ENCODE measurements around the gene CELF2.
A peak's percentile ranks its signal among the peaks of the same experiment; 100 is the strongest.

CELF2 gene

DNA sequence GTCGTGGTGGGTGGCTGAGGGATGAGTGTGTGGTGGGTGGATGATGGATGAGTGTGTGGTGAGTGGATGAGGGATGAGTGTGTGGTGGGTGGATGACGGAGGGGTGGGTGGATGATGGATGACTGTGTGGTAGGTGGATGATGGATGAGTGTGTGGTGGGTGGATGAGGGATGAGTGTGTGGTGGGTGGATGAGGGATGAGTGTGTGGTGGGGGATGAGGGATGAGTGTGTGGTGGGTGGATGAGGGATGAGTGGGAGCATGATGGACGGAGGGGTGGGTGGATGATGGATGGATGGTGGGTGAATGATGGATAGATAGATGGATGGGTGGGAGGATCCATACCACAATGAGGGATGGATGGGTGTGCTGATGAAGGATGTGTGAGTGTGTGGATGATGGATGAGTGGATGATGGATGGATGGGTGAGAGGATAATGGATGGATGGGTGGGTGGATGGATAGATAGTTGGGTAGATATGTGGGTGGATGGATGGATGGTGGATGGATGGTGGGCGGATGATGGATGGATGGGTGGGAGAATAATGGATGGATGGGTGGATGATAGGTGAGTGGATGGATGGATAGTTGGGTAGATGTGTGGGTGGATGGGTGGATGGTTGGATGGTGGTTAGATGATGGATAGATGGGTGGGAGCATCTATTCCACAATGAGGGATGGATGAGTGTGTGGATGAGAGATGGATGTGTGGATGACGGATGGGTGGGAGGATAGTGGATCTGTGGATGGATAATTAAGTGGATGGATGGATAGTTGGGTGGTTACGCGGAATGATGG is 266.8 kb downstream of the CELF2 start:
- peak; percentile 37 for DNase-seq

DNA sequence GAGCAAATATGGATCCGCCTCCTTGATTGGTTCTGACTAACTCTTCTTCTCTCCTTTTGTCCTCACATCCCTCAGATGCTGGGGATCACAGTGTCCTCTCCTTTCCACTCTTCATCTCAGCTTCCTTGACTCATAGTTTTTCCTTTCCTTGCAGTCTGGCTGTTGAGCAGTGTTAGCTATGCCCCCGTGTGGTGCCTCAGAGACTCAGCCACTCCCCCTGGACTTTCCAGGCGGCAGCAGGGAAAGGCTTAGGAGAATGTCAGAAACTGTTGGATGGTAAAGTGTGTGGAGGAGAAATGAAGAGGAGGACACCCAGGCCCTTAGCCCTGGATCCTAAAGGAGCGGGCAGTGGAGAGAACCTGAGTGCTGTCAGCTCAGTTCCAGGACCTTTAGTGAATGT is 267.5 kb downstream of the CELF2 start:
- no peak for DNase-seq

DNA sequence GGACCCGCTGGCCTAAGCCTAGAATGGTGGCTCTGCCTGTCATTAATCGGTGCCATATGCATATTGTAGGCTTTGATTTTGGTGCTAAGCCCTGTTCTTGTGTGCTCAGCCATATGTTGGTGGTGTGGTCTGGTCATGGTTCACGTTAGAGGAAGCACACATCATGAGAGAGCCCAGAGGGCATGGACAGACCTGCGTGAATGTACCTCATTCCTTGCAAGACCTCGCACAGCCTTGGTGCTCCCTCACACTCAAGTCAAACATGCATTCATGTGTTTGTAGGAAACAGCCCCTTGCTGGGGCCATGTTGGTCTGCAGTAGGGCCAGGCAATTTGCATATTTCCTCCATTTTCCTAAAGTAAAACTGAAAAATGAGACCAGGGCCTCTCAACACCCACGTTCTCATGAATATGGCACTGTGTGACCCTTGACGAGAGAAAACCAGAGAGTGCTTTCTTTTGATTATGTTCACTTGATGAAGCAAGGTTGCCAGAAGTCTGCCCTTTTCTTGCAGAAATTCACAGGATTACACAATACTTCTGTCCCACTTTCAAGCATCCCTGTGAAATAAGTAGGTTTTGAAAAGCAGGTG is 268.7 kb downstream of the CELF2 start:
- peak; percentile 27 for DNase-seq

DNA sequence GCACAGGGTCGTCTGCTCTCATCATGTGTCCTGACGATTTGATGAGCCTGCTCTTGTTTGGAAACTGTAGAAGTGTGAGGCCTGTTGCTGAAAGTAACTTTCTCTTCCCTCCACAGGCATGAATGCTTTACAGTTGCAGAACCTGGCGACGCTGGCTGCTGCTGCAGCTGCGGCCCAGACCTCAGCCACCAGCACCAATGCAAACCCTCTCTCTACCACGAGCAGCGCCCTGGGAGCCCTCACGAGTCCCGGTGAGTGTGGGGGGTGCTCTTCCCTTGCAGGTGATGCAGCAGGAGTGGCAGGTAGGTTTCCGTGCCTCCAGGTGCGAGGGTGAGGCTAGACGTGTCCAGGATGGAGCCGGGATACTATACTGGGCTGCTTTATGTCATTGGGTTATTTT is 270.6 kb downstream of the CELF2 start:
- DNase-seq = no peak

DNA sequence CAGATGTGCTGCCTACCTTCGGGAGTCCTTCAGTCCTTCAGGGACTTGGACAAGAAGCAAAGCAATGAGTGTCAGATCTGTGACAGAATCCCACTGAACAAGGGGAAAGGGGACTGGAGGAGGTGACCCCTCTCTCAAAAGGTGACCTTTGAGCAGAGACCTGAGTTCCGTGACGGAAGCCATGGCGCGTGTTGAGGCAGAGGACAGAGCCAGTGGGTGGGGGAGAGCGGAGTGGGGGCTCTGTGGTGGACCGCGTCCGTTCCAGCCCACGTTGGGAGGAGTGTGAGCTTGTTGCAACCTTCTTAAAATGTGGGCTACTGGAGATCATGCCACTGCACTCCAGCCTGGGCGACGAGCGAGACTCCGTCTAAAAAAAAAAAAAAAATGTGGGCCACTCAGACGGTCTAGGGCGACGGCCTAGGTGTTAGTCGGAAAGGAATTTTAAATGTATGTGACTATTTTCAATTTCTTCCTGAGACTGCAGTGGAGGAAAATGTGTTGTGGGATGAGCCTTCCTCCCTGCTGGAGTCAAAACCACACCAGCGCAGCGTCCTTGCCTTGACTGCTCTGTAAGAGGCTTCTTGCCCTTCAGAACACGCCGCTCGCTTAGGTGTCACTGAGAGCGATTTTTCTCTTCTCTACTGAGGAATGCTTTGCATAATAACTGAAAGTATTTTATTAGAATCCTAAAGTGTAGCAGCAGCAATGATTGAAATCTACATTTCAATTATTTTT is 272.7 kb downstream of the CELF2 start:
- DNase-seq = no peak

DNA sequence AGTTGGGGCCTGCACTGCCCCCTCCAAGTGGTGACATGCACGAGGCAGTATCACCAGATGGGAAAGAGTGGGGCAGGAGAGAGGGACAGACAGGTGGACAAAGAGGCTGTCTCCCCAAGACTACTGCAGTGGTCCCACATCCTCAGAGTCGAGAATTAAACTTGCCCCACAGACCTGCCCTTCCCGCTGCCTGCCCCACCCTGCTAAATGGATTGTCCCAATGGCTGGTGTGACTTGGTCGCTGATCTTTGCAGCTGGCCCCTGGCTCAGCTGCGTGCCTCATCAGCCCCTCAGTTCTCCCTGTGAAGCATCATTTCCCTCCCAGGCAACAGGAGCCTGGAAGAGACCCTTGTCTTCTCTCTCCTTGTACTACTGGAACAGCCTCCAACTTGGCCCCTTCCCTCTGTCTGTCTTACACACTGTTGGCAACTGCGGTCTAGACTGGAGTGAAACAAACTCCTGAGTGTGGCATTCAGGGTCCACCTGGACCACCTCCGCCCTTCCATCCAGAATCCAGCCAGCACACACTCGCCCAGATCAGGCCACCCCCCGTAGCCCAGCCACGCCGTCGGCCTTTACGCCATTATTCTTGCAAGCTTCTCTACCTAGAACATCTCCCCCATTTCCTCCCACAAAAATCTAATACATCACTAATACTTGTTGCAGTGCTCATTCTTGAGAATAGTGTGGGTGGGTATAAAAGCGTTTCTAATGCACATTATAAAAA is 275.1 kb downstream of the CELF2 start:
- DNase-seq = no peak

DNA sequence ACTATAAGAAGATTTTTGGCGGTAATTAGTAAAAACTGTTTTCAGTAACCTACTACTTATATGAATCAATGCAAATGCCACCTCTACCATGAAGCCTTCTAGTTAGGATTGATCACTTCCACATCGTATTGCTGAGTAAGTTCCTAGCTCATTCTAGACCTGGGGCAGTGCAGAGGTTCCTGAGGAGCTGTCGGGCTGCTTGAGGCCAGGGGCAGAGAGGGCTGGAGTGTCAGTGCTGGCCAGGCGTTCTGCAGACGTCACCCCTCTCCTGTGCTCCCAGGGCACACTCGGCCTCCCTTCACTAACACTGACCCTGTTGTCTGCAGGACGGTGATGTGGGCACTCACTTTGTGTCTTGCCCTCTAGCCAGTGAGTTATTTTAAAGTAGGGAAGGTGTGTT is 275.7 kb downstream of the CELF2 start:
- no peak for DNase-seq

DNA sequence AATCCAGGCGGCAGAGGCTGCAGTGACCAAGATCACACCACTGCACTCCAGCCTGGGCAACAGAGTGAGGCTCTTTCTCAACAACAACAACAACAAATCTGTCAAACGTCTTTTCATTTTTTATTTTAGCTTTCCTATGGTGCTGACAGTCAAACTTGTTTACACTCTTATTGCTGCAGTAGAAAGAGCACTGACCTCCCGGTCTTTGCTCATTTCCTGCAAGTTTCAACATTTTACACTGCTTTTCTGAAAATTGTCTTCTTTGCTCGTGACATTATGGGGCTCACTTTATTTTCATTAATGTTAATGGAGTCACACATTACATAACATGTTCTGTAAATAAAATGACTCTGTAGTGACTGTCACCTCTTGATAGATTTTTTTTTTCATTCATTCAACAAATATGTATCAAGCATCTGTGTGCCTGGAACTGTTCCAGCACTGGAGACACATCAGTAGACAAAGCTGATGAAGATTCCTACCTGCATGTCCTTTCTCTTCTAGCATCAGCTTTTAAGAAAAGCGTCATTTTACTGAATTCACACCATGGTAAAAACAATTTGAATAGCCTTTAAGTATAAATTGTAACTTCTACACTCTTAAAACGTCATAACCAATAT is 277.3 kb downstream of the CELF2 start:
- no peak for DNase-seq

DNA sequence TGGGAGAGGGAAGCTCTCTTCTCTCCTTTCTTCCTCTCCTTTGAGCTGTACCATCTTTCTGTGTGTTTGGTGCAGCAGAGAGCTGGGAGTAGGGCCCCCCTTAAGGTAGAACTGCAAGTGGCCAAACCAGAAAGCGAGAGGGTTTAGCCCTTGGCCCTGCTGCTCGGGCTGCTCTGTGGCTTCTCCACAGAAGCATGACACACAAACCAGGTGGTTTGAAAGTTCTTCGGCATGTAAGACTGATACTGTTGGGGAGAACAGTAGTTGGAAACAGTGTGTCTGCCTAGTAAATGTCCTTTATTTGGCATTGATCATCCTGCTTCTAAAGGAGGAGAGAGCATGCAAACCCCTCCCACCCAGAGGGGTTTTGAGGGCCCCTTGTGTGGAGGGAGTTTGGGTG is 277.8 kb downstream of the CELF2 start:
- no peak for DNase-seq

DNA sequence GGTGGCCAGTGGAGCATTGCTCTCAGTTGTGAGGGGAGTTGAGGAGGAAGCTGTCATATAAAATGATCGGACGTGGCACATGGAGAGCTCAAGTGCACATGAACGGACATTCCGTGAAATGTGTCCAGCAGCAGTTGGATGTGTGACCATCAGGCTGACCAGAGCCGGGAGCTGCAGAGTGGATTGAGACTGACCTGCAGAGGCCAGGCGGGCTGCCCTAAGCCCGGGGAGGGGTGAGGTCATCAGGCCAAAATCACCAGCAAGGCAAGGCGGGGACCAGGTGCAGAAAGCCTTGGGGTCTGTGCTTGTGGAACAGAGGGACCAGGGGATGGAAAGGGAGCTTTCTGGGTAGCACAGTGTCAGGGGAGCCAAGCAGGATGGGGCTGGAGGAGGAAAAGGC is 279.5 kb downstream of the CELF2 start:
- no peak for DNase-seq

DNA sequence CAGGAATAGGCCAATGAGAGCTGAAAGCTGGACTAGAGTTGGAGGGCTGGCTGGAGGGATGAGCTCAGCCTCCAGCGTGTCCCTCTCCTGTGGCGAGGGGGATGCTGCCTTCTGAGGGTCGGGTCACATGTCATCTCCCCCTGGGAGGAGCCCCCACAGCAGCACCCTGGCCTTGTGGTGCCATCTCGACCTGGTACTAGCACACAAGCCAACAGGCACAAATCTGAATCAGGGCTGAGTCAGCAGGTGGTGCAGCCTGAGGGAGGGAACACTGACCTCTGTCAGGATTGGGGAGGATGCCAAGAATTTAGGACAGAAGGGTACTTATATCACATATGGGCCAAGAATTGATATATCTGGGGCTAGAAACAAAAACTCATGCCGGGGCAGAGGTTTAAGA is 280.4 kb downstream of the CELF2 start:
- DNase-seq = no peak

DNA sequence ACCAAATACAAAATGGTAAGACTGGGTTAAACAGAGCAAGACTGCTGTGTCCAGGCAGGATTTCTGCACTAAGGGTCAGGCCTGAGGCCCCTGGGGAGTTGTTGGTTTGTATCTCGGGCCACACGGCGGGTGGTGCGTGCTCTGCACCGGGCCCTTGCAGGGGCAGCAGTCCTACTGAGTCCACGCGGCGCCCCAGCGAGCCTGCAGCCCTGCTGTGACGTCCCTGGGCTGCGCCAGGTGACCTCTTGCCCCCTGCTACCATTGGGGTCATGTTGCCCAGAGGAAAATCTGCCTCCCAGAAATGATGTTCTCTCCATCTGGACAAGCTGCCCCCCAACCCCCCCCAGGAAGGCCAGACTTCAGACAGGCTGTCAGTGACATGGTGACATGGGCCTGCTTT is 281.5 kb downstream of the CELF2 start:
- DNase-seq = no peak

DNA sequence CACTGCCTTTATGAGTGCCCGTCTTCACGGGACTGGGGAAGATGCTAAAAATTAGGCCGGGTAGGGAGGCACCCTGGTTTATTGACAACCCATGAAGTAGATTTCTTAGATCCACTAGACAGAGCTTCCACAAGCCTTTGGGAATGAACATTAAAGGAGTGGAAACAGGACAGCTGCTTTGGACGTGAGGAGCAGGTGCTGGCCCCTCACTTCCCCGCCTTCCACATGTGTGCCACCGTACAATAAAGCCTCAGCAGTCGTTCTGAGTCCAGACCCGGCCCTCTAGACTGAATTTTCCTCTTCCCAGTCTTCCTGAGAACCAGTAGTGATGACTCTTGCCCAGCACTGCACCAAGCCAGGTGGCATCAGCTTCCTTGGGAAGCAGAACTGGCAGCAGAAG is 282.4 kb downstream of the CELF2 start:
- DNase-seq = no peak

DNA sequence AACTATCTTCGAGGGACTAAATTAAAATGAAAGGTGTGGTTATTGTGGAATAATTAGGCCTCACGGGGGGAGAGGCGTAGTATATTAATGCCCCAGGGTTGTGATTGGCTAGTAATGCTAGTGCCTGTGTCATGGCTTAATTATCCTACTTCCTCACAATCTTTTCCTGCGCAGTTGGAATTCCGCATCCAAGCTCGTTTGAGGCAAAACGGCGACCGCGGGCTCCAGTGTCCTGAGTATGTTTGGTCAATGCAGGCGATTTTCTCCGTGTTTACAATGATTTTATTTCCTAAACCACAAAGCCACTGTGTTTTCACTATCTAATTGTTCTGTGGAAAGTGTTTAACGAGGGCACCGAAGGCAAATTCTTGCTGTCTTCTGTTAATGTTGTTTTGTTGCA is 282.9 kb downstream of the CELF2 start:
- no peak for DNase-seq

DNA sequence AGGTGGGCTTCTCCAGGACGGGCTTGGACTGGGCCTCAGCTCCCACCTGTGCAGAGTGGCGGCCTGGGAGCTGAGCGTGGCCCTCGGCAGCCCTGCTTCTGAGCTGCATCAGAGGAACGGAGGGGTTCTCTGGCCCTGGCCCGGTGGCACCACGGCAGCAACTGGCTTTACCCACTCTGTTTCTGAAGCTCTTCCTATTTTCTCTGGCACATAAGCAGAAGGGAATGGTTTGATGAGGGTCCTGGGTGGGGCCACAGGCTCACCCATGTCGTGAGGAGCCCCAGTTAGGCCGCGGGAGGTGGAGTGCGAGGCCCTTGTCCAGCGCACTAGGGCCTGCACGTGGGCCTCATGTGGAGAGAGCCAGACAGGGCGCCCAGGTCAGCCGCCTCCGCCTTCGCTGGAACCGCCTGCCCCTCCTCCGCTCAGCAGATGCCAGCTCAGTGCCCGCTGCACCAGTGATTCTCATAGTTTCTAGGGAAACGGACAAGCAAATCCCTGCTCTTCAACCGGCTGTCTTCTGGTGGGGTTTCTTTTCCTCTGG is 284.0 kb downstream of the CELF2 start:
- no peak for DNase-seq

DNA sequence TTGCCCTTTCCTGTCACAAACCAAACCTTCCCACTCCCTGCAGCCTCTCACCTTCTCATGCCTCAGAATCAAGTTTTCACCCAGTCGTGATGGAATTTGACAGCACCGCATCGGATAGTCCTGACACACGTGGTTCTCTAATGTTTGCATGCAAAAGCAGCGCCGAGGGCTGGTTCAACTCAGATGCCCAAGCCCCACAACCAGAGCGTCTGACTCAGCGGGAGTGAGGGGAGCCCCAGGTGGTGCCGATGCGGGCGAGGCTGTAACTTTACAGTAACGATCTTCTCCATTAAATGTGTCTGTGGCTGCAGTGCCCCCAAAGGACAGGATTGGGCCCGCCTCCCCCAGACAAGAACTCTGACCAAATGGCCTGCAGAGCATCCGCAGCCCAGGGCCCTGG is 284.5 kb downstream of the CELF2 start:
- no peak for DNase-seq

DNA sequence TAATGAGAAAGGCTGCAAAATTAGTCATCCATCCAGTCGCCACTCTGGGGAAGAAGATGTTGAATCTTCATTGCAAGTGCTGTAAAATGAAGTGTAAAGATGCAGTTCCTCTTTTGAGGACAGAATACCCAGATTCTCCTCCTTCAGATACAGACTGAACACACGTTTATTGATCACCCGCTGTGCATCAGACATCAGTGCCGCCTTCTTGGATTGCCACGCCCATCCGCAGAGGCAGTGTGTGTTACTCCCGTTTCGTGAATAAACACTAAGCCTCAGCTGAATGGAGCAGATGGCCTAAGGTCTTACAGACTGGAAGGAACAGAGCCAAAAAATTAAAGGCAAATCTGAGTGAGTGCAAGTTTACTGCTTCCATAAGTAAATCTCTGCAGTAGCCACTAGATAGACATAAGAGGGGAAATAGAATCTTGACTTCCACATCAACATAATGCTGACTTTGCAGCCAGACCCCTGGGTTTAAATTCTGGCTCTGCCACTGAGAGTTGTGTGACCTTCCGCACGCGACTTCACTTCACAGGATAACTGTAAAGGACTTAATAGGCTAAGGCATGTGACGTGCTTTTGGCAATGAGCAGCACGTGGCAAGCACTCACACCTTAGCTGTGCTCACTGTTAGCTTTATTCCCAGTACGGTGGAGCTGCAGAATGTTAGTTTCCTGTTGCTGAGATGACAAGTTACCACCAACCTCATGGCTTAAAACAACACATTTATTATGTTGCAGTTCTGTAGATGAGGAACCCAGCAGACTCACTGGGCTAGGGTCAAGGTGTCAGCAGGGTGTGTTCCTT is 285.9 kb downstream of the CELF2 start:
- DNase-seq = no peak

DNA sequence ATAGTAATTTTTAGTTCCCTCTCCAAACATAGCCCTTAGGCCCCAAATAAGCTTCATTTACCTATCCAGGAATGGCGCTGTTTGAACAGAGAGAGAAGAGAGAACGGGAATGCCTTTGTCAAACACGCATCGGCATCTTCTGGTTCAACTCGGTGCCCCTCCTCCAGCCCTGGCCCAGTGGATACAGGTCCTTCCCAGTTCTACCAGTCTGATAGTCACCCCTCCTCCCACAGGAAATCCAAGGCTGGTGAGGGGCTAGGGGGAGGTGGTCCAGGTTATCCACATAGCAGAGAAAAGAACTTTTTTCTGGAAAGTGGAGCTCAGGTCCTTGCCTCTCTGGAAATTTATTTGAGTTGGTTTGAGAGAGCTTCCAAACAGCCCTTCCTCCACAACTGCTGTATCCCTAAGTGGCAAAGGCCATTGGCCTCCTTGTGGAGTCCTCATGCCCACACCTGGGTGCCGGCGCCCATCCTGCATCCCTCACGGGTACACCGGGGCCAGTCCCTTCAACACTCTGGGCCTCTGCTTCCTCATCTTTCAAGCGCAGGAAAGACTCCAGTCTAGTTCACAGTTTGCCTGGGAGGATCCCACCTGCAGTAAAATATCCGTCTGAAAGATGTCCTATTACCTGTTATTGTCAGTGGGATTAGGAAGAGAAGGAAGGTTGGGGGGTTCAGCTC is 287.4 kb downstream of the CELF2 start:
- no peak for DNase-seq

DNA sequence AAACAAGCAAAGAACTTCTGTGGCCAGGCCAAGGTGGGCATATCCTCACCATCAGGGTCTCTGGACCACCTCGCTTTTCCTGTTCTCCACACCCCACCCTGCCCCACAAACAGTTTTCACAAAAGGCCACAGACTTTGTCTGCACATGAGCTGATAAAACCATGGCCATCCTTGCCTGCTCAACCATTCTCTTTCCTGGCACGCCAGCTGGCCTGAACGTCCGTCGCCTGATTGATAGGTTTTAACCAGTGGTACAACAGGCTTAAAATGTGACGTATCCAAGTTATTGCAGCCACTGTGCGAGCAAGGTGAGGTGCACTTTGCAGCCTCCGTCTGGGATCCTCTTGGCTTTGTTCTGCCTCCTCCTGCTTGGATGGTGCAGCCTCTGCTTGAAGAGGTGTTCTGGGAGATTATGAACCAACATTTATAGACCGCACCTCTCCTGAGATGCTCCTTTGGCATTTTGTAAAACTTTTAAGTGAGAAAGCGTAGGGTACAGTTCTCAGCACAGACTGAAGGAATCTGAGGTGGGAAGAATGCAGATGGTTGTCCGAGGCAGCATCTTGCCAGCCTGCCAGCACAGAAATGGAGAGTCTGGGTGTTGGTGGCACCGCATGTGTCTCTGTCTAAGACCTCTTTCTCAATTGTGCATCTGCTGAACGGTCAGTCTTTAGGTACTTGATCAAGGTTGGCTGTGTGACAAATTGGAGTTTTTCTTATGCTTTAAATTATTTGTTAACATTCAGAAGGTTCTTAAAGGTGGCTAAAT is 288.3 kb downstream of the CELF2 start:
- no peak for DNase-seq

DNA sequence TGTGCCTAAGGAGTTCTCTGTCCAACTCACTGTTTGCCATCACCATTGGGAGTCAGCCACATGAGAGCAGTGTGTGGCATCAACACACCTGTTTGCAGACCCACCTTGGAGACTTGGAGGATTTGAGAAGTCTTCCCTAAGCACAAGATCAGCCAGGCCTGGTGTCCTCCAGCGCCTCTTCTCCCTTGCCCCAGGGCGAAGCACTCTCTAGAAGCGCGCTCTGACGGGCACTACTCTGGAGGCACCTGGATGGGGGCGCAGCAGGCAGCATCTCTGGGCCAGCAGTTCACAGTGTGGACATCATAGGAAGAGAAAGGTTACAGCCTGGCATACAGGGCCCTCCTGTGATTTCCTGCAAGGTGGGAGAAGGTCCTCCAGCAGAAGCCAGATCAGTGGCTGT is 289.3 kb downstream of the CELF2 start:
- DNase-seq = no peak

DNA sequence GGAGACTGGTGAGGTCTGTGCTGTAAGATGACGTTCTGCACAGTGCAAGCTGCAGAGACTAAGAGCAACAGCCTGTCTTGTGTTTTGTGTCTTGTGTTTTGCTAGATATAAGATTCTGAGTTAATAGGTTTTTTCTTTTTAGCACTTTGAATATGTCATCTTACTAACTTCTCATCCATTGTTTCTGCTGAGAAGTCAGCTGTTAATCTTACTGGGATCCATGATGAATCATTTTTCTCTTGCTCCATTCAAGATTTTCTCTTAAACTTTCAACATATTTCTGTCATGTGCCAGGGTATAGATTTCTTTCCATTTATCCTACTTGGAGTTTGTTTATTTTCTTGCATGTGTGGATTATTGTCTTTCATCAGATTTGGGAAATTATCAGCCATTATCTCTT is 290.3 kb downstream of the CELF2 start:
- DNase-seq = no peak

Data from stimulated activated CD4-positive, alpha-beta T cell treated with anti-CD3 and anti-CD28 coated beads, Interleukin-15, amount 100 ng/mL, for 24 hours (primary cell).